HepG2 (cell line): ENCODE measurements around the gene TSGA10IP. TPM values are rescaled to one million over a fixed set of nuclear protein-coding genes. Genes with fewer than 3 reads are reported as not detected.
A peak's percentile ranks its signal among the peaks of the same experiment; 100 is the strongest.

ENCODE experiments used
- ATAC-seq: fragments of 200-7000 bp; cut with Tn5 transposase; 3 replicates; pipeline ENCODE4 v1.9.1; 2020; ENCODE audit warnings: mild to moderate bottlenecking, moderate library complexity
- BruUV-seq: library from RNA; stranded (reverse); fragments of 400-500 nt; replicated peaks from 2 replicates; lab custom pipeline; 2021; lab: Mats Ljungman, UMichigan
- CTCF ChIA-PET: fragments of 300-600 bp; formaldehyde crosslinking; extraction: SDS; loops from one replicate; lab custom pipeline; 2021; ENCODE audit warnings: low total read pairs, inconsistent platforms, low intra/inter-chr PET ratio; lab: Yijun Ruan, JAX
- POLR2A ChIA-PET: fragments of 350-600 bp; sonication (Branson Sonifier 250); formaldehyde crosslinking; loops from one replicate; lab custom pipeline; 2020; ENCODE audit warnings: antibody characterized with exemption, inconsistent platforms; lab: Yijun Ruan, JAX
- DNase-seq: peaks from one replicate; pipeline ENCODE4 v3.0.0-alpha.2; 2015; ENCODE audit warnings: low spot score
- FAIRE-seq: peaks from 3 replicates; lab custom pipeline; 2011; peaks lifted over from hg19 to GRCh38; lab: Jason Lieb, UNC
- H2AFZ ChIP-seq: one replicate; pipeline ENCODE4 v1.6.1; 2011; ENCODE audit warnings: low read length, inconsistent platforms
- H3K27ac ChIP-seq: fragments of 300-600 bp; 3 replicates; pipeline ENCODE4 v1.8.0; 2011; ENCODE audit warnings: mixed run types, mild to moderate bottlenecking, mixed read lengths, low read length, inconsistent platforms; ENCODE audit not compliant: insufficient read depth; ENCODE audit errors: extremely low read length
- H3K27me3 ChIP-seq, 2 experiments: fragments of 200-600 bp in 1 of 2; 2 replicates in 1 of 2; 3 replicates in 1 of 2; pipeline versions ENCODE4 v1.6.0 to v1.8.0; 2011; ENCODE audit warnings: low read length in 2 of 2, mild to moderate bottlenecking in 2 of 2, moderate library complexity in 2 of 2, inconsistent platforms in 1 of 2; ENCODE audit not compliant: insufficient read depth in 2 of 2, control insufficient read depth in 1 of 2
- H3K36me3 ChIP-seq, 2 experiments: fragments of 200-600 bp in 1 of 2; replicated peaks in 1 of 2; 2 replicates in 1 of 2; 3 replicates in 1 of 2; pipeline versions ENCODE4 v1.5.1 to v1.8.0; 2011; ENCODE audit warnings: low read length in 2 of 2, inconsistent platforms in 1 of 2; ENCODE audit not compliant: insufficient read depth in 2 of 2, control insufficient read depth in 1 of 2
- H3K4me1 ChIP-seq: 2 replicates; pipeline ENCODE4 v1.5.1; 2012; ENCODE audit warnings: low read length, inconsistent platforms; ENCODE audit not compliant: insufficient read depth
- H3K4me2 ChIP-seq: 2 replicates; pipeline ENCODE4 v1.6.0; 2011; ENCODE audit warnings: low read depth, low read length, inconsistent platforms
- H3K4me3 ChIP-seq, 3 experiments: fragments of 200-600 bp in 1 of 3; sonication (generic), shearing (Covaris generic) in 1 of 3; replicated peaks in 1 of 3; 2 replicates each; pipeline ENCODE4 v1.5.1; 2011 to 2016; ENCODE audit warnings: low read length in 3 of 3, inconsistent platforms in 2 of 3, low read depth in 2 of 3, mild to moderate bottlenecking in 2 of 3, control low read depth in 1 of 3, mixed read lengths in 1 of 3; ENCODE audit not compliant: insufficient read depth in 1 of 3
- H3K79me2 ChIP-seq: one replicate; pipeline ENCODE4 v1.6.1; 2011; ENCODE audit warnings: low read length, inconsistent platforms; ENCODE audit not compliant: insufficient read depth
- H3K9ac ChIP-seq: 2 replicates; pipeline ENCODE4 v1.6.0; 2011; ENCODE audit warnings: mild to moderate bottlenecking, low read depth, low read length, inconsistent platforms; ENCODE audit not compliant: insufficient read depth
- H3K9me3 ChIP-seq: 2 replicates; pipeline ENCODE4 v1.5.1; 2012; ENCODE audit warnings: mild to moderate bottlenecking, low read length
- H4K20me1 ChIP-seq: 2 replicates; pipeline ENCODE4 v1.6.0; 2011; ENCODE audit warnings: inconsistent platforms, mild to moderate bottlenecking, low read length, moderate library complexity; ENCODE audit not compliant: insufficient read depth
- AGO2 ChIP-seq: fragments of 200-400 bp; formaldehyde crosslinking; optimal IDR thresholded peaks from 2 replicates; pipeline ENCODE3; 2017; ENCODE audit warnings: mild to moderate bottlenecking, low read depth, low read length, moderate library complexity
- THAP9 ChIP-seq: sonication (generic); formaldehyde crosslinking; IDR thresholded peaks from 2 replicates; pipeline ENCODE4; 2020; ENCODE audit warnings: missing genetic modification reagents, mild to moderate bottlenecking, borderline replicate concordance
- WGBS: methylation state at CpG from one replicate; pipeline ENCODE4 v1.1.6; 2017; ENCODE audit warnings: low lambda C conversion rate; 5-methylcytosine and 5-hydroxymethylcytosine counted together
- in situ Hi-C: cut with HindIII; loops from 2 replicates; pipeline ENCODE4 v1.10.0; 2017; ENCODE audit warnings: low pct_unique_long_range_greater_than_20kb; ENCODE audit not compliant: extremely low pct_ligation_motif_present
- intact Hi-C: fragments of 100-400 bp; cut with micrococcal nuclease; formaldehyde crosslinking; loops from one replicate; pipeline ENCODE4 v1.10.0; 2022; ENCODE audit not compliant: unreplicated experiment
- polyA plus RNA-seq, 8 experiments: library from polyadenylated mRNA; depleted of rRNA in 3 of 8; stranded (reverse) in 7 of 8; unstranded in 1 of 8; fragments of >200 nt; fragmentation: Illumina TruSeq in 4 of 8; extraction: Trizol in 4 of 8; gene quantifications; 2 replicates each; pipeline versions ENCODE4 v1.2.1 to v1.2.3, GENCODE V29; 2011 to 2016; ENCODE audit warnings: low read depth in 4 of 8, missing spikeins in 1 of 8, mixed read lengths in 1 of 8; ENCODE audit not compliant: insufficient read depth in 1 of 8
- total RNA-seq, 5 experiments: library from RNA; depleted of rRNA; stranded (reverse); fragments of >200 nt; fragmentation: Illumina TruSeq; extraction: Trizol; gene quantifications; 2 replicates each; pipeline ENCODE4 v1.2.3, GENCODE V29; 2016; ENCODE audit warnings: low read depth in 1 of 5
- TF ChIP-seq, protein P1 (sequence below): sonication (generic); formaldehyde crosslinking; IDR thresholded peaks from 2 replicates; pipeline ENCODE4 v1.5.1; 2020; ENCODE audit warnings: missing genetic modification reagents, mild to moderate bottlenecking, borderline replicate concordance
- TF ChIP-seq, protein P2 (sequence below): IDR thresholded peaks from 2 replicates; pipeline ENCODE4 v1.6.1; 2016; ENCODE audit warnings: missing genetic modification reagents, missing compliant biosample characterization

Gene TSGA10IP
- total and polyA plus RNA-seq, 2 of the 13 experiments (the other 11 are each of a cell fraction or from before 2014, with no cell fraction given): not detected

GRCh38 chr11:65965986-65966762 lies 20.9 kb downstream of the TSGA10IP start:
- no peak overlapping the region for H3K27ac ChIP-seq
- H4K20me1 ChIP-seq: no peaks in the 10 kb centered on the region
- H3K9ac ChIP-seq: no peak overlapping the region
- DNase-seq (no peak), FAIRE-seq (no peak), ATAC-seq (no peak)
- peaks cover 31 to 49% of the 10 kb centered on the region in 2 experiments for H3K36me3 ChIP-seq
- H3K4me3 ChIP-seq: no peak overlapping the region
- no peak overlapping the region for H3K4me2 ChIP-seq
- no peak overlapping the region for H2AFZ ChIP-seq
- H3K9me3 ChIP-seq: no peaks in the 10 kb centered on the region
- H3K79me2 ChIP-seq: peaks cover 22% of the 10 kb centered on the region
- no TSS peak for BruUV-seq
- in situ Hi-C loops: no loop called here
- intact Hi-C loops: no loop called here
- peaks cover 19% of the 10 kb centered on the region for H3K4me1 ChIP-seq
- H3K27me3 ChIP-seq: no peaks in the 10 kb centered on the region; a peak in 2 of 5 replicates
- TF ChIP-seq, protein P1, sequence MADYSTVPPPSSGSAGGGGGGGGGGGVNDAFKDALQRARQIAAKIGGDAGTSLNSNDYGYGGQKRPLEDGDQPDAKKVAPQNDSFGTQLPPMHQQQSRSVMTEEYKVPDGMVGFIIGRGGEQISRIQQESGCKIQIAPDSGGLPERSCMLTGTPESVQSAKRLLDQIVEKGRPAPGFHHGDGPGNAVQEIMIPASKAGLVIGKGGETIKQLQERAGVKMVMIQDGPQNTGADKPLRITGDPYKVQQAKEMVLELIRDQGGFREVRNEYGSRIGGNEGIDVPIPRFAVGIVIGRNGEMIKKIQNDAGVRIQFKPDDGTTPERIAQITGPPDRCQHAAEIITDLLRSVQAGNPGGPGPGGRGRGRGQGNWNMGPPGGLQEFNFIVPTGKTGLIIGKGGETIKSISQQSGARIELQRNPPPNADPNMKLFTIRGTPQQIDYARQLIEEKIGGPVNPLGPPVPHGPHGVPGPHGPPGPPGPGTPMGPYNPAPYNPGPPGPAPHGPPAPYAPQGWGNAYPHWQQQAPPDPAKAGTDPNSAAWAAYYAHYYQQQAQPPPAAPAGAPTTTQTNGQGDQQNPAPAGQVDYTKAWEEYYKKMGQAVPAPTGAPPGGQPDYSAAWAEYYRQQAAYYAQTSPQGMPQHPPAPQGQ: no peak
- TF ChIP-seq THAP9 (CRISPR knock-in tag) (no peak), AGO2 (peak; percentile 23)
- TF ChIP-seq, protein P2, sequence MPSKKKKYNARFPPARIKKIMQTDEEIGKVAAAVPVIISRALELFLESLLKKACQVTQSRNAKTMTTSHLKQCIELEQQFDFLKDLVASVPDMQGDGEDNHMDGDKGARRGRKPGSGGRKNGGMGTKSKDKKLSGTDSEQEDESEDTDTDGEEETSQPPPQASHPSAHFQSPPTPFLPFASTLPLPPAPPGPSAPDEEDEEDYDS (CRISPR knock-in tag): no peak
- TF ChIP-seq, all 625 proteins: peak for 1
- ChIA-PET CTCF (no interaction called here), POLR2A (no interaction called here)
- 98% methylated on average over 22 of the region's 36 CpGs for WGBS
